Neural progenitor cell (in vitro differentiated cells): Measurements from ENCODE around the gene KLHL33. TPM values are rescaled to one million over a fixed set of nuclear protein-coding genes. Genes with fewer than 3 reads are reported as not detected.

Experiments used
- DNase-seq: peaks from one replicate; pipeline ENCODE4 v3.0.0-alpha.2; 2016; ENCODE audit warnings: low spot score
- H2AFZ ChIP-seq: fragments of 200-600 bp; sonication (generic); replicated peaks from 2 replicates; pipeline ENCODE4 v1.6.1; 2016; ENCODE audit warnings: antibody characterized with exemption
- H3F3A ChIP-seq: fragments of 200-600 bp; sonication (generic); 2 replicates; pipeline ENCODE4 v1.6.1; 2016; ENCODE audit warnings: antibody characterized with exemption, low read depth
- H3K27ac ChIP-seq: fragments of 200-600 bp; sonication (generic); 2 replicates; pipeline ENCODE4 v1.5.1; 2016; ENCODE audit warnings: mild to moderate bottlenecking
- H3K27me3 ChIP-seq: fragments of 200-600 bp; sonication (generic); 2 replicates; pipeline ENCODE4 v1.6.1; 2016; ENCODE audit warnings: mild to moderate bottlenecking, moderate library complexity
- H3K36me3 ChIP-seq: fragments of 200-600 bp; sonication (generic); 2 replicates; pipeline ENCODE4 v1.5.1; 2016
- H3K4me1 ChIP-seq: fragments of 200-600 bp; sonication (generic); 2 replicates; pipeline ENCODE4 v1.6.1; 2016; ENCODE audit warnings: mixed run types
- H3K4me2 ChIP-seq: fragments of 200-600 bp; sonication (generic); 2 replicates; pipeline ENCODE4 v1.6.1; 2016
- H3K4me3 ChIP-seq: fragments of 200-600 bp; sonication (generic); 2 replicates; pipeline ENCODE4 v1.5.1; 2016
- H3K79me2 ChIP-seq: fragments of 200-600 bp; sonication (generic); 2 replicates; pipeline ENCODE4 v1.6.1; 2016; ENCODE audit warnings: low read depth
- H3K9ac ChIP-seq: fragments of 200-600 bp; sonication (generic); 2 replicates; pipeline ENCODE4 v1.6.1; 2016
- H3K9me3 ChIP-seq: fragments of 200-600 bp; sonication (generic); 2 replicates; pipeline ENCODE4 v1.5.1; 2016; ENCODE audit warnings: low read depth
- H4K20me1 ChIP-seq: fragments of 200-600 bp; sonication (generic); 2 replicates; pipeline ENCODE4 v1.6.1; 2016; ENCODE audit warnings: low read depth
- H3K27ac Mint-ChIP-seq: 3 replicates; pipeline ENCODE4 v1.8.0; 2021; ENCODE audit warnings: mixed read lengths
- H3K27me3 Mint-ChIP-seq: 2 replicates; pipeline ENCODE4 v1.8.0; 2022; ENCODE audit warnings: low read depth, mild to moderate bottlenecking, inconsistent platforms, moderate library complexity, mixed read lengths; ENCODE audit not compliant: insufficient read depth
- H3K36me3 Mint-ChIP-seq: 3 replicates; pipeline ENCODE4 v1.8.0; 2021; ENCODE audit warnings: mixed read lengths
- H3K4me1 Mint-ChIP-seq: 3 replicates; pipeline ENCODE4 v1.8.0; 2021; ENCODE audit warnings: mixed read lengths
- H3K4me3 Mint-ChIP-seq: 3 replicates; pipeline ENCODE4 v1.8.0; 2021; ENCODE audit warnings: mild to moderate bottlenecking, moderate library complexity, mixed read lengths
- H3K9me3 Mint-ChIP-seq: 3 replicates; pipeline ENCODE4 v1.8.0; 2020; ENCODE audit warnings: mixed read lengths
- CTCF ChIP-seq: fragments of 200-600 bp; sonication (generic); IDR thresholded peaks from 2 replicates; pipeline ENCODE4 v1.5.1; 2017; ENCODE audit warnings: antibody characterized with exemption, mild to moderate bottlenecking
- EZH2 ChIP-seq: fragments of 200-600 bp; sonication (generic); IDR thresholded peaks from 2 replicates; pipeline ENCODE4 v1.6.1; 2017; ENCODE audit warnings: antibody characterized with exemption, mild to moderate bottlenecking, moderate library complexity
- EZH2phosphoT487 ChIP-seq: fragments of 200-600 bp; sonication (generic); IDR thresholded peaks from 2 replicates; pipeline ENCODE4 v1.6.1; 2017; ENCODE audit warnings: antibody characterized with exemption
- small RNA-seq: library from RNA; depleted of rRNA; stranded (forward); fragments of <200 nt; gene quantifications from one replicate; pipeline ENCODE3, GENCODE V24; 2015
- total RNA-seq: library from RNA; depleted of rRNA; stranded (reverse); fragments of >200 nt; gene quantifications from 2 replicates; pipeline ENCODE4 v1.2.3, GENCODE V29; 2015; ENCODE audit warnings: low replicate concordance

KLHL33 gene
- total RNA-seq, 1 donor from 2014 or later, result not detected

- H3K4me1 Mint-ChIP-seq, result no peaks in the 10 kb centered on the region
- Histone ChIP-seq H2AFZ (no peak overlapping the region), H3K4me3 (no peak overlapping the region), H3K79me2 (no peaks in the 10 kb centered on the region), H4K20me1 (no peaks in the 10 kb centered on the region), H3K36me3 (no peaks in the 10 kb centered on the region), H3K9ac (no peak overlapping the region), H3F3A (no peaks in the 10 kb centered on the region), H3K9me3 (no peaks in the 10 kb centered on the region), H3K27me3 (no peaks in the 10 kb centered on the region), H3K27ac (no peak overlapping the region), H3K4me1 (no peaks in the 10 kb centered on the region), H3K4me2 (no peak overlapping the region)
- no peak overlapping the region for H3K4me3 Mint-ChIP-seq
- no peak for DNase-seq
- TF ChIP-seq EZH2 (no peak), CTCF (no peak), EZH2phosphoT487 (no peak)
- no peaks in the 10 kb centered on the region for H3K9me3 Mint-ChIP-seq
- no peak overlapping the region for H3K27ac Mint-ChIP-seq
- H3K36me3 Mint-ChIP-seq, result peaks cover 19% of the 10 kb centered on the region
- H3K27me3 Mint-ChIP-seq, result peaks cover 12% of the 10 kb centered on the region
These were observed 58.8 kb downstream of the KLHL33 start for GRCh38 chr14:20377171-20377570.

GRCh38 chr14:20376071-20376588, 59.8 kb downstream of the KLHL33 start:
- no peak for TF ChIP-seq EZH2
- no peak for TF ChIP-seq CTCF
- no peak for TF ChIP-seq EZH2phosphoT487
- H3K4me3 Mint-ChIP-seq, result no peak overlapping the region
- peaks cover 12% of the 10 kb centered on the region for H3K27me3 Mint-ChIP-seq
- Histone ChIP-seq H2AFZ (no peak overlapping the region), H3K4me2 (no peak overlapping the region), H3K27me3 (no peaks in the 10 kb centered on the region), H3K9me3 (no peaks in the 10 kb centered on the region), H3K4me3 (no peak overlapping the region), H3K79me2 (no peaks in the 10 kb centered on the region), H3K4me1 (no peaks in the 10 kb centered on the region), H3F3A (no peaks in the 10 kb centered on the region), H4K20me1 (no peaks in the 10 kb centered on the region), H3K36me3 (no peaks in the 10 kb centered on the region), H3K27ac (no peak overlapping the region), H3K9ac (no peak overlapping the region)
- H3K4me1 Mint-ChIP-seq, result no peaks in the 10 kb centered on the region
- peaks cover 20% of the 10 kb centered on the region for H3K36me3 Mint-ChIP-seq
- H3K9me3 Mint-ChIP-seq, result no peaks in the 10 kb centered on the region
- no peak overlapping the region for H3K27ac Mint-ChIP-seq
- DNase-seq, result no peak

Small RNA genes within 50 kb of the gene (small RNA-seq; reads per million reads assigned to genes)
- not detected for gene RNA5SP382

Other genes with a start within 250 kb of the KLHL33 start
- gene OR11G2, start 245.3 kb downstream of the KLHL33 start, total RNA-seq, result not detected in 2 replicates
- gene OR11H6, start 212.5 kb downstream of the KLHL33 start, total RNA-seq, result not detected in 2 replicates
- not detected in 2 replicates for gene OR11H7, start 207.2 kb downstream of the KLHL33 start, total RNA-seq
- not detected in 2 replicates for gene OR11H4, start 196.9 kb downstream of the KLHL33 start, total RNA-seq
- 15.1 and 15.3 TPM in 2 replicates for gene TTC5, start 130.2 kb downstream of the KLHL33 start, total RNA-seq
- gene CCNB1IP1, start 102.9 kb downstream of the KLHL33 start, total RNA-seq, result 218 and 279 TPM in 2 replicates
- 33.2 and 47.2 TPM in 2 replicates for gene PARP2, start 92.5 kb downstream of the KLHL33 start, total RNA-seq
- 10.9 and 19.8 TPM in 2 replicates for gene TEP1, start 22.7 kb downstream of the KLHL33 start, total RNA-seq
- 62.5 and 67.0 TPM in 2 replicates for gene OSGEP, start 18.6 kb upstream of the KLHL33 start, total RNA-seq
- gene APEX1, start 19.1 kb upstream of the KLHL33 start, total RNA-seq, result 76.6 and 118 TPM in 2 replicates
- 24.1 and 35.3 TPM in 2 replicates for gene PIP4P1, start 25.3 kb upstream of the KLHL33 start, total RNA-seq
- 43.6 and 50.6 TPM in 2 replicates for gene PNP, start 33.2 kb upstream of the KLHL33 start, total RNA-seq
- not detected in 2 replicates for gene RNASE10, start 69.4 kb upstream of the KLHL33 start, total RNA-seq
- gene RNASE9, start 124.9 kb upstream of the KLHL33 start, total RNA-seq, result not detected in 2 replicates
- gene RNASE11, start 151.8 kb upstream of the KLHL33 start, total RNA-seq, result not detected in 2 replicates
- not detected in 2 replicates for gene RNASE12, start 155.2 kb upstream of the KLHL33 start, total RNA-seq
- gene OR6S1, start 205.5 kb upstream of the KLHL33 start, total RNA-seq, result not detected in 2 replicates
- gene RNASE4, start 248.4 kb upstream of the KLHL33 start, total RNA-seq, result 2.0 and 2.1 TPM in 2 replicates